ENCODE measurements around the gene ZNF837. TPM values are rescaled to one million over a fixed set of nuclear protein-coding genes. Genes with fewer than 3 reads are reported as not detected.
A peak's percentile ranks its signal among the peaks of the same experiment; 100 is the strongest.

ZNF837 gene
- total and polyA plus RNA-seq, 12 donors: 0.11 to 0.90 (median 0.41) TPM

DNA sequence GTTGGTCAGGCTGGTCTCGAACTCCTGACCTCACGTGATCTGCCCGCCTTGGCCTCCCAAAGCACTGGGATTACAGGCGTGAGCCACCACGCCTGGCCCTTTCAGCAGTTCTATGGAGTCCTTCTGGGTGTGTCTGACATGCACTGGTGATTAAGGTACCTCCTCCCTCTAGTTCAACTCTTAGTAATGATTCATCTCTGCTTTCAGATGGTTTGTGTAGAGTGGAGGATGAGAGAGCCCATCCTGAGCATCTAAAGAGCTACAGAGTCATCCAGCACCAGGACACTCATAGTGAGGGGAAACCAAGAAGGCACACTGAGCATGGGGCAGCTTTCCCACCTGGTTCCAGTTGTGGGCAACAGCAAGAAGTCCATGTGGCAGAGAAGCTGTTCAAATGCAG is 35.8 kb upstream of the ZNF837 start:
- no peak for ATAC-seq
- TF ChIP-seq, protein P1, sequence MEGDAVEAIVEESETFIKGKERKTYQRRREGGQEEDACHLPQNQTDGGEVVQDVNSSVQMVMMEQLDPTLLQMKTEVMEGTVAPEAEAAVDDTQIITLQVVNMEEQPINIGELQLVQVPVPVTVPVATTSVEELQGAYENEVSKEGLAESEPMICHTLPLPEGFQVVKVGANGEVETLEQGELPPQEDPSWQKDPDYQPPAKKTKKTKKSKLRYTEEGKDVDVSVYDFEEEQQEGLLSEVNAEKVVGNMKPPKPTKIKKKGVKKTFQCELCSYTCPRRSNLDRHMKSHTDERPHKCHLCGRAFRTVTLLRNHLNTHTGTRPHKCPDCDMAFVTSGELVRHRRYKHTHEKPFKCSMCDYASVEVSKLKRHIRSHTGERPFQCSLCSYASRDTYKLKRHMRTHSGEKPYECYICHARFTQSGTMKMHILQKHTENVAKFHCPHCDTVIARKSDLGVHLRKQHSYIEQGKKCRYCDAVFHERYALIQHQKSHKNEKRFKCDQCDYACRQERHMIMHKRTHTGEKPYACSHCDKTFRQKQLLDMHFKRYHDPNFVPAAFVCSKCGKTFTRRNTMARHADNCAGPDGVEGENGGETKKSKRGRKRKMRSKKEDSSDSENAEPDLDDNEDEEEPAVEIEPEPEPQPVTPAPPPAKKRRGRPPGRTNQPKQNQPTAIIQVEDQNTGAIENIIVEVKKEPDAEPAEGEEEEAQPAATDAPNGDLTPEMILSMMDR (IDR thresholded peaks at IDR 0.05): no peak
- WGBS, 2 donors: 95 to 99% methylated on average over 5 of the region's 5 CpGs
- H3K27ac ChIP-seq: no peak overlapping the region
- H3K4me3 ChIP-seq: no peak overlapping the region
- intact Hi-C loops (cut with DNase I): no loop called here
- peaks cover 0 to 67% (median 41%) of the 10 kb centered on the region in 9 donors for H3K36me3 ChIP-seq
- peaks cover 0 to 11% (median 0%) of the 10 kb centered on the region in 11 donors for H3K9me3 ChIP-seq
- H3K27me3 ChIP-seq: no peaks in the 10 kb centered on the region
- DNase-seq: no peak
- H3K4me1 ChIP-seq: no peaks in the 10 kb centered on the region

DNA sequence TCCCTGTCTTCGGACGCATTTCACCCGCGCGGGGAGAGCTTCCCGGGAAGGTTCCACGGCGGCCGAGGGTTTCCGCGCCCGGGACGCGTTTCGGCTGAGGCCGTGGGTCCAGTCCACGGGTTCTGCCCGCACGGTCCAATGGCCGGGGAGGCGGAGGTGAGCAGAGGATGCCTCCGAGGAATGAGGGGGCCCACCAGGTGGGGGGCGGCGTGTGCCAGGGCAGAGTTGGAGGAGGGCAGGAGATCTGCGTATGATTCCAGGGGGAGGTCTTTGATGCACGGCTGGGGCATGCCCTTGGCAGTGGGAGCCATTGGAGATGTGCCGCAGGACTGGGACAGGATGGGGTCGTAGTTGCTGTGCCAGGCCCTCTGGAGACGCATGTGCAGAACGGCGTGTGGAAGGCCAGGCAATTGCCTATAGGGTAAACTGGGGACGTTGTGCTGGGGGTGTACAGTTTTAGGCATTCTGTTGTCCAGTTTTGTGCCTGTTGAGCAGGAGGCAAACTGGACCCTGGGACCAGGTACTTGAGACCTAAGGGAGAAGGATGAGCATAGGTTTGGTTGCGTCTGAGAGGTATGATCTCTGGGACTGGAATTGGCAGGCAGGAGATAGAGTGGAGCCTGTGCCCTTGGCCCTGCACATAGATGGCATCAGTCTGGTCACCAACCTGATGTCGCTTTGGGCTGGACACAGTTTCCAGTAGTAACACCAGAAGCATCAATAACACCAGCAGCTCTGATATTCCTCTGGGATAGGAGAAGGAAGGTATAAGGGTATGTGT is 28.4 kb upstream of the ZNF837 start:
- WGBS, 2 donors: 3 to 4% methylated on average over 34 of the region's 34 CpGs
- intact Hi-C loops (cut with DNase I): no loop called here
- Histone ChIP-seq H3K27ac (peak overlapping the region; percentile 84 to 95 (median 91)), H3K9me3 (no peaks in the 10 kb centered on the region), H3K36me3 (peaks cover 0 to 6% (median 0%) of the 10 kb centered on the region in 9 donors), H3K27me3 (no peaks in the 10 kb centered on the region), H3K4me1 (peaks cover 5 to 31% (median 26%) of the 10 kb centered on the region in 9 donors), H3K4me3 (peak overlapping the region; percentile 79 to 100 (median 96))
- TF ChIP-seq, protein P1 (IDR thresholded peaks at IDR 0.05): no peak
- ATAC-seq (peak; percentile 9 to 68 (median 36)), DNase-seq (peak in 1 of 2 donors; percentile 33)

DNA sequence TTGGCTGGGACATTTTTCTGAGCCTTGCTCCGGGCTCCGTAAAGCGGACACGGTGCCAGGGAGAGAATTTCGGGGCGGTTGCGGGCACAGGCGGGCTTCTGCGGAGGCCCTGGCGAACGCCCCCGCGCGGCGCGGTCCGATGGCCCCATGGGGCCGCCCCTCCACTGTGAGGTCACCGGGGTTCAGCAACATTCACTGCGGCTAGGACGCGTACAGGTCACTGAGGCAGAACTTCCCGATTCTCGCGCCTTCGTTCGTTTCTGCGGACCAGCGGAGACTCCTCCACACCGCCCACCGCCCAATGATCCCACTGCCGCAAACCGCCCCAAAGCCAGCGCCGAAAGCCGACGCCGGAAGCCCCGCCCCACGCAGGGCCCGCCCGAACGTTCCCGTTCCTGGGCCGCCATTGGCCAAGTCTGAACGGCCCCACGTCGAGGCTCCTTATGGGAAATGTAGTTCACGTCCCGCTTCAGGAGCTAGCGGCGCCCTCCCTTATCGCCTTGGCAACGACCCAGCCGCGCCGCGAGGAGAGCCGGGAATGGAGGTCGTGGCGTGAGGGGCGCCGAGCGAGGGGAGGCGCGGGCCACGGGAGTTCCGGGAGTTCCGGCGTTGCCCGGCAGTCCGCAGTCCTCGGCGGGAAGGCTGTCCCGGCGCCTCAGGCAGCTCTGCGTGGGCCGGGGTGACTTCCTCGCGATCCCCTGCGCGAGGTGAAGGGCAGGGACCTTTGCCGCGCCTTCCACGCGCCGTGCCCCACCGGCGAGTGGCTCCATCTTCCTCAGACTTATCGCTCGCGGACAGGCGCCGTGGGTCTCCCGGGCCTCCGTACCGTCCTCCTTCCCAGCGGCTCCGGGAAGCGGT is 27.6 kb upstream of the ZNF837 start, which contains the start of gene ZNF584:
ZNF584 (plus strand) TSS at position 498 of the 858 bp plus-strand sequence. CDS start 499 bp downstream, outside the sequence.
- Histone ChIP-seq H3K36me3 (peaks cover 0 to 6% (median 0%) of the 10 kb centered on the region in 9 donors), H3K27me3 (no peaks in the 10 kb centered on the region), H3K9me3 (no peaks in the 10 kb centered on the region), H3K27ac (peak within 1 kb of the TSS; percentile 84 to 95 (median 91)), H3K4me1 (peaks cover 5 to 31% (median 26%) of the 10 kb centered on the region in 9 donors), H3K4me3 (peak within 1 kb of the TSS; percentile 79 to 100 (median 96))
- peak; percentile 97 to 99 (median 98) for ATAC-seq
- whole genome bisulfite sequencing, 2 donors: 0% methylated on average over 98 to 100 of the region's 100 CpGs
- TF ChIP-seq, protein P1 (IDR thresholded peaks at IDR 0.05): peak in 4 of 9 donors; percentile 10 to 43 (median 30)
- intact Hi-C loops (cut with DNase I): loop anchor here in 1 of 10 donors (1.0 kb wide), 1 partner anchor 32 kb away; the partner anchor contains the start of gene ZNF132
- peak; percentile 95 to 96 for DNase-seq

DNA sequence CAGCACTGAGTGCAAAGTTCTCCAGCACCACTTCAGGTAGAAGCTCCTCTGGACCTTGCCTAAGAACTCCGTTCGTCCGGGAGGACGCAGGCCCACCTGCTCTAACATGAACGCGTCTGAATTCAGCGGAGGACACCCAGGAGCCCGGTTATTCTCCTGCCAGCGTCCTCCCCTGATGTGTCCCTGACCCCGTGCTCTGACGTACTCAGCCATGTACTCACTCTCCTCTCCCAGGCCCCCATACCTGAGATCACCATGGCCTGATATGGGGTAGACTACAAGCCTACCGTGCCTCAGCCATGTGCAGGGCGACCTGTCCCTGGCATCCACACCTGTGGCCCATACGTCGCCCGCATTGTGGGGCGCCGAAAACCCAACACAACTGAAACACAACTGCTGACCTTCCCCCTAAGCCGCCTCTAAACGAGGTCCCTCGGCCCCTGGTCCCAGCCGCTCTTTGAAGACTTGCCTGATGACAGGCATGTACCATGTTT is 26.9 kb upstream of the ZNF837 start:
- ATAC-seq (peak in 6 of 8 donors; percentile 2 to 40 (median 6)), DNase-seq (no peak)
- intact Hi-C loops (cut with DNase I): loop anchor here in 1 of 10 donors (1.0 kb wide), 1 partner anchor 33 kb away; the partner anchor contains the start of gene ZNF132
- TF ChIP-seq, protein P1 (IDR thresholded peaks at IDR 0.05): no peak
- 11 to 14% methylated on average over 22 of the region's 22 CpGs for WGBS, 2 donors
- Histone ChIP-seq H3K27me3 (no peaks in the 10 kb centered on the region), H3K36me3 (peaks cover 0 to 6% (median 0%) of the 10 kb centered on the region in 9 donors), H3K27ac (peak overlapping the region; percentile 84 to 95 (median 91)), H3K4me1 (peaks cover 5 to 31% (median 26%) of the 10 kb centered on the region in 9 donors), H3K4me3 (peak overlapping the region; percentile 79 to 100 (median 96)), H3K9me3 (no peaks in the 10 kb centered on the region)
